GM12878 (cell line): ENCODE data around the gene GNG10. TPM values are rescaled to one million over a fixed set of nuclear protein-coding genes. Genes with fewer than 3 reads are reported as not detected.

Experiments
- ATAC-seq: fragments of 200-7000 bp; cut with Tn5 transposase; 3 replicates; pipeline ENCODE4 v1.9.1; 2020; ENCODE audit warnings: mild to moderate bottlenecking, moderate library complexity
- BruUV-seq: library from RNA; stranded (reverse); fragments of 400-500 nt; replicated peaks from 2 replicates; lab custom pipeline; 2021; lab: Mats Ljungman, UMichigan
- CTCF ChIA-PET: fragments of 300-600 bp; sonication (Branson Sonifier 250); formaldehyde crosslinking; extraction: SDS; loops from one replicate; lab custom pipeline; 2021; ENCODE audit warnings: inconsistent platforms; lab: Yijun Ruan, JAX
- POLR2A ChIA-PET: fragments of 350-600 bp; formaldehyde crosslinking; extraction: SDS; loops from one replicate; lab custom pipeline; 2021; ENCODE audit warnings: inconsistent platforms; lab: Charles Lee
- RAD21 ChIA-PET: fragments of 300-600 bp; sonication (Branson Sonifier 250); formaldehyde crosslinking; loops from one replicate; lab custom pipeline; 2023; ENCODE audit warnings: antibody characterized with exemption; ENCODE audit not compliant: unreplicated experiment; lab: Charles Lee
- SMC1A ChIA-PET: fragments of 300-600 bp; sonication (Branson Sonifier 250); formaldehyde crosslinking; loops from one replicate; lab custom pipeline; 2023; ENCODE audit not compliant: unreplicated experiment, uncharacterized antibody; lab: Charles Lee
- DNase-seq: peaks from one replicate; pipeline ENCODE4 v3.0.0-alpha.2; 2011; ENCODE audit warnings: low read depth, low spot score
- FAIRE-seq: peaks from 3 replicates; lab custom pipeline; 2011; peaks lifted over from hg19 to GRCh38; lab: Jason Lieb, UNC
- H2AFZ ChIP-seq: 2 replicates; pipeline ENCODE4 v1.6.0; 2011; ENCODE audit warnings: low read depth, low read length, control low read depth; ENCODE audit not compliant: control insufficient read depth
- H3K27ac ChIP-seq: 2 replicates; pipeline ENCODE4 v1.5.1; 2011; ENCODE audit warnings: control low read depth; ENCODE audit not compliant: control insufficient read depth, insufficient read depth
- H3K27me3 ChIP-seq, 2 experiments: replicated peaks in 1 of 2; 2 replicates each; pipeline versions ENCODE4 v1.6.0 to v1.6.1; 2011; ENCODE audit warnings: low read length in 1 of 2; ENCODE audit not compliant: control insufficient read depth in 2 of 2, insufficient read depth in 2 of 2
- H3K36me3 ChIP-seq, 2 experiments: 2 replicates each; pipeline ENCODE4 v1.5.1; 2011; ENCODE audit warnings: low read length in 1 of 2; ENCODE audit not compliant: control insufficient read depth in 2 of 2, insufficient read depth in 2 of 2
- H3K4me1 ChIP-seq: 2 replicates; pipeline ENCODE4 v1.6.1; 2011; ENCODE audit warnings: mild to moderate bottlenecking, low read length, moderate library complexity, mixed read lengths; ENCODE audit not compliant: control insufficient read depth, insufficient read depth
- H3K4me2 ChIP-seq: 2 replicates; pipeline ENCODE4 v1.6.0; 2011; ENCODE audit warnings: control low read depth; ENCODE audit not compliant: control insufficient read depth, insufficient read depth
- H3K4me3 ChIP-seq: fragments of 200-600 bp; sonication (generic); 2 replicates; pipeline ENCODE4 v1.5.1; 2016
- H3K79me2 ChIP-seq: 2 replicates; pipeline ENCODE4 v1.6.0; 2011; ENCODE audit warnings: low read length; ENCODE audit not compliant: control insufficient read depth, insufficient read depth
- H3K9ac ChIP-seq: 2 replicates; pipeline ENCODE4 v1.8.0; 2011; ENCODE audit warnings: low read length, control low read depth, mixed read lengths; ENCODE audit not compliant: control insufficient read depth, insufficient read depth
- H3K9me3 ChIP-seq: replicated peaks from 3 replicates; pipeline ENCODE4 v1.5.1; 2011; ENCODE audit warnings: mild to moderate bottlenecking, low read length; ENCODE audit not compliant: control insufficient read depth, insufficient read depth
- H4K20me1 ChIP-seq: 2 replicates; pipeline ENCODE4 v1.6.0; 2011; ENCODE audit not compliant: control insufficient read depth, insufficient read depth
- ATF7 ChIP-seq: fragments of 450-650 bp; IDR thresholded peaks from 2 replicates; pipeline ENCODE4 v1.6.1; 2016; ENCODE audit warnings: low read depth, mild to moderate bottlenecking
- MEF2B ChIP-seq: fragments of 450-650 bp; IDR thresholded peaks from 2 replicates; pipeline ENCODE4 v1.6.1; 2018; ENCODE audit warnings: mild to moderate bottlenecking, moderate library complexity; ENCODE audit not compliant: partially characterized antibody, poor library complexity, severe bottlenecking
- RAD51 ChIP-seq: fragments of 450-650 bp; IDR thresholded peaks from 2 replicates; pipeline ENCODE4 v1.6.1; 2016; ENCODE audit warnings: moderate library complexity, mild to moderate bottlenecking, inconsistent platforms
- RUNX3 ChIP-seq: IDR thresholded peaks from 2 replicates; pipeline ENCODE4 v1.6.1; 2012; ENCODE audit warnings: low read length, inconsistent platforms
- SMAD5 ChIP-seq: IDR thresholded peaks from 2 replicates; pipeline ENCODE4 v1.6.1; 2016; ENCODE audit warnings: antibody characterized with exemption, low read depth
- SRF ChIP-seq, 2 experiments: IDR thresholded peaks; 2 replicates each; pipeline ENCODE4 v1.6.1; 2011; ENCODE audit warnings: low read depth in 2 of 2, low read length in 2 of 2, mild to moderate bottlenecking in 1 of 2, moderate library complexity in 1 of 2
- YY1 ChIP-seq: IDR thresholded peaks from 2 replicates; pipeline ENCODE4 v1.6.1; 2011; ENCODE audit warnings: low read depth, mild to moderate bottlenecking, low read length
- ZBTB11 ChIP-seq: fragments of 450-650 bp; formaldehyde crosslinking; IDR thresholded peaks from 2 replicates; pipeline ENCODE4 v1.5.0; 2022; ENCODE audit warnings: mild to moderate bottlenecking, missing genetic modification characterization
- ZNF24 ChIP-seq: fragments of 450-650 bp; IDR thresholded peaks from 2 replicates; pipeline ENCODE4 v1.6.1; 2017; ENCODE audit warnings: antibody characterized with exemption, mild to moderate bottlenecking
- WGBS: methylation state at CpG from one replicate; pipeline ENCODE4 v1.1.6; 2016; ENCODE audit warnings: low lambda C conversion rate; ENCODE audit not compliant: insufficient replicate concordance, insufficient coverage; ENCODE audit errors: missing lambda C conversion rate; 5-methylcytosine and 5-hydroxymethylcytosine counted together
- in situ Hi-C: fragments of 300-500 bp; cut with MboI; formaldehyde crosslinking; loops from 9 replicates; pipeline ENCODE4 v1.14.3; 2018; ENCODE audit warnings: mixed read lengths
- intact Hi-C: fragments of 100-400 bp; cut with micrococcal nuclease; formaldehyde crosslinking; loops from one replicate; pipeline ENCODE4 v1.14.2; 2022; ENCODE audit not compliant: unreplicated experiment
- polyA plus RNA-seq, 11 experiments: library from polyadenylated mRNA; depleted of rRNA in 4 of 11; unstranded in 6 of 11; stranded (reverse) in 5 of 11; fragments of >200 nt; fragmentation: Nextera tagmentation in 4 of 11; fragmentation: Illumina TruSeq in 1 of 11; extraction: Ambion mirVana in 4 of 11; extraction: Trizol in 1 of 11; gene quantifications; 1 replicate in 1 of 11; 2 replicates in 10 of 11; pipeline versions ENCODE4 v1.2.1 to v1.2.3, GENCODE V29; 2011 to 2016; ENCODE audit warnings: inconsistent platforms in 2 of 11, missing spikeins in 2 of 11, low read depth in 1 of 11
- total RNA-seq, 4 experiments: library from RNA; depleted of rRNA in 3 of 4; stranded (reverse); fragments of >200 nt in 3 of 4; fragmentation: Illumina TruSeq in 1 of 4; extraction: Trizol in 1 of 4; gene quantifications; 2 replicates each; pipeline versions ENCODE4 v1.2.1 to v1.2.3, GENCODE V29; 2013 to 2021

Gene GNG10
- total and polyA plus RNA-seq, 10 of the 15 experiments (the other 5 are each of a cell fraction or from before 2014, with no cell fraction given), result 12.0 to 28.2 (median 22.7) TPM

- TF ChIP-seq RAD51 (no peak), SRF (IDR thresholded peaks at IDR 0.05; ENCODE audit: low read depth in 2 of 2, low read length in 2 of 2) (no peak), RUNX3 (no peak), YY1 (no peak), ZNF24 (no peak)
- ATAC-seq (no peak), FAIRE-seq (no peak), DNase-seq (no peak)
- no peaks in the 10 kb centered on the region for H4K20me1 ChIP-seq
- no TSS peak for BruUV-seq
- no peaks in the 10 kb centered on the region for H3K27me3 ChIP-seq
- intact Hi-C loops (no loop called here), in situ Hi-C loops (no loop called here)
- no peaks in the 10 kb centered on the region for H3K4me1 ChIP-seq
- H3K27ac ChIP-seq, result no peak overlapping the region
- H2AFZ ChIP-seq, result no peak overlapping the region
- no peaks in the 10 kb centered on the region for H3K36me3 ChIP-seq
- H3K9ac ChIP-seq, result no peak overlapping the region
- no peaks in the 10 kb centered on the region for H3K79me2 ChIP-seq
- CTCF ChIA-PET, result interaction anchor here (0.6 to 1.7 kb wide), 3 partner anchors 12 to 16 kb away, joined by 3 to 4 read pairs (median 3); no protein-coding TSS in a partner anchor
- RAD21 ChIA-PET, result no interaction called here
- no peak overlapping the region for H3K4me2 ChIP-seq
- POLR2A ChIA-PET, result no interaction called here
- WGBS, result 95% methylated on average over 3 of the region's 3 CpGs
- SMC1A ChIA-PET, result no interaction called here
- H3K4me3 ChIP-seq, result no peak overlapping the region
- no peaks in the 10 kb centered on the region for H3K9me3 ChIP-seq
These were observed 51.0 kb downstream of the GNG10 start for GRCh38 chr9:111712369-111712768.

- Histone ChIP-seq H3K4me1 (no peaks in the 10 kb centered on the region), H4K20me1 (no peaks in the 10 kb centered on the region), H2AFZ (no peak overlapping the region), H3K36me3 (no peaks in the 10 kb centered on the region), H3K27me3 (no peaks in the 10 kb centered on the region), H3K4me3 (no peak overlapping the region), H3K27ac (no peak overlapping the region), H3K9me3 (no peaks in the 10 kb centered on the region), H3K9ac (no peak overlapping the region), H3K4me2 (no peak overlapping the region), H3K79me2 (no peaks in the 10 kb centered on the region)
- intact Hi-C loops (no loop called here), in situ Hi-C loops (loop anchor here (5.0 kb wide), 1 partner anchor 52 kb away; no protein-coding TSS in a partner anchor)
- ATAC-seq (no peak), DNase-seq (no peak), FAIRE-seq (peak; percentile 74)
- ChIA-PET CTCF (interaction anchor here (1.1 kb wide), 1 partner anchor 13 kb away, joined by 3 read pairs; no protein-coding TSS in a partner anchor), POLR2A (interaction anchor here (0.7 kb wide), 1 partner anchor 16 kb away, joined by 4 read pairs; no protein-coding TSS in a partner anchor), SMC1A (no interaction called here), RAD21 (no interaction called here)
- no TSS peak for BruUV-seq
- TF ChIP-seq SMAD5, result no peak
- TF ChIP-seq ZBTB11 (CRISPR knock-in tag), result no peak
- no peak for TF ChIP-seq MEF2B
- TF ChIP-seq ATF7, result no peak
These were observed 54.1 kb downstream of the GNG10 start for GRCh38 chr9:111715471-111715870.
